ENCODE results near the gene AEBP1. TPM values are rescaled to one million over a fixed set of nuclear protein-coding genes. Genes with fewer than 3 reads are reported as not detected.

Gene AEBP1
- total RNA-seq, 1 donor from 2014 or later = 35.4 TPM

- TF ChIP-seq CTCF (IDR thresholded peaks at IDR 0.05; ENCODE audit: partially characterized antibody, unreplicated experiment) = no peak
- peaks cover 4% of the 10 kb centered on the region for H3K9me3 Mint-ChIP-seq (ENCODE audit: unreplicated experiment)
- no peak overlapping the region for H3K27ac Mint-ChIP-seq (ENCODE audit: unreplicated experiment)
- no peaks in the 10 kb centered on the region for H3K36me3 Mint-ChIP-seq (ENCODE audit: unreplicated experiment)
- H3K27me3 Mint-ChIP-seq (ENCODE audit: unreplicated experiment) = peaks cover 10% of the 10 kb centered on the region
- H3K4me3 Mint-ChIP-seq (ENCODE audit: unreplicated experiment) = no peak overlapping the region
- no peak for DNase-seq
- H3K4me1 Mint-ChIP-seq (ENCODE audit: low read depth, unreplicated experiment) = peaks cover 3% of the 10 kb centered on the region
Measured at GRCh38 chr7:44112997-44113763, 9.0 kb downstream of the AEBP1 start.

GRCh38 chr7:44113764-44114354 is 9.7 kb downstream of the AEBP1 start:
- DNase-seq = no peak
- no peaks in the 10 kb centered on the region for H3K36me3 Mint-ChIP-seq (ENCODE audit: unreplicated experiment)
- no peak for TF ChIP-seq CTCF (IDR thresholded peaks at IDR 0.05; ENCODE audit: partially characterized antibody, unreplicated experiment)
- H3K4me1 Mint-ChIP-seq (ENCODE audit: low read depth, unreplicated experiment) = peaks cover 3% of the 10 kb centered on the region
- H3K4me3 Mint-ChIP-seq (ENCODE audit: unreplicated experiment) = no peak overlapping the region
- peak overlapping the region; percentile 33 for H3K27ac Mint-ChIP-seq (ENCODE audit: unreplicated experiment)
- peaks cover 4% of the 10 kb centered on the region for H3K9me3 Mint-ChIP-seq (ENCODE audit: unreplicated experiment)
- peaks cover 10% of the 10 kb centered on the region for H3K27me3 Mint-ChIP-seq (ENCODE audit: unreplicated experiment)

- Mint-ChIP-seq H3K9me3 (ENCODE audit: unreplicated experiment) (peaks cover 4% of the 10 kb centered on the region), H3K36me3 (ENCODE audit: unreplicated experiment) (no peaks in the 10 kb centered on the region), H3K27me3 (ENCODE audit: unreplicated experiment) (peaks cover 11% of the 10 kb centered on the region), H3K4me3 (ENCODE audit: unreplicated experiment) (no peak overlapping the region), H3K4me1 (ENCODE audit: low read depth, unreplicated experiment) (peaks cover 3% of the 10 kb centered on the region), H3K27ac (ENCODE audit: unreplicated experiment) (peak overlapping the region; percentile 62)
- no peak for DNase-seq
- TF ChIP-seq CTCF (IDR thresholded peaks at IDR 0.05; ENCODE audit: partially characterized antibody, unreplicated experiment) = no peak
Measured at GRCh38 chr7:44114586-44115310, 10.6 kb downstream of the AEBP1 start.

GRCh38 chr7:44116087-44116788 is 12.1 kb downstream of the AEBP1 start:
- Mint-ChIP-seq H3K36me3 (ENCODE audit: unreplicated experiment) (no peaks in the 10 kb centered on the region), H3K4me1 (ENCODE audit: low read depth, unreplicated experiment) (peaks cover 7% of the 10 kb centered on the region), H3K27me3 (ENCODE audit: unreplicated experiment) (peaks cover 15% of the 10 kb centered on the region), H3K27ac (ENCODE audit: unreplicated experiment) (no peak overlapping the region), H3K4me3 (ENCODE audit: unreplicated experiment) (no peak overlapping the region), H3K9me3 (ENCODE audit: unreplicated experiment) (peaks cover 6% of the 10 kb centered on the region)
- TF ChIP-seq CTCF (IDR thresholded peaks at IDR 0.05; ENCODE audit: partially characterized antibody, unreplicated experiment) = no peak
- no peak for DNase-seq

Data from glutamatergic neuron (in vitro differentiated cells).